Endothelial cell of umbilical vein (primary cell): Measurements from ENCODE around the gene B9D1. TPM values are rescaled to one million over a fixed set of nuclear protein-coding genes. Genes with fewer than 3 reads are reported as not detected.

Experiments
- BruUV-seq: library from RNA; stranded (reverse); fragments of 400-500 nt; replicated peaks from 2 replicates; lab custom pipeline; 2021; lab: Mats Ljungman, UMichigan
- CTCF ChIA-PET: fragments of 300-600, 350-600 bp; sonication (Branson Sonifier 250); formaldehyde crosslinking; loops from one replicate; lab custom pipeline; 2021; ENCODE audit warnings: antibody characterized with exemption, inconsistent platforms; lab: Charles Lee
- POLR2A ChIA-PET: fragments of 300-600, 350-600 bp; sonication (Branson Sonifier 250); formaldehyde crosslinking; loops from one replicate; lab custom pipeline; 2021; ENCODE audit warnings: antibody characterized with exemption, inconsistent platforms; lab: Charles Lee
- DNase-seq: peaks from one replicate; pipeline ENCODE4 v3.0.0-alpha.2; 2011; ENCODE audit warnings: low read depth, low spot score
- FAIRE-seq: peaks from 2 replicates; lab custom pipeline; 2011; peaks lifted over from hg19 to GRCh38; lab: Jason Lieb, UNC
- H2AFZ ChIP-seq: 2 replicates; pipeline ENCODE4 v1.6.0; 2012; ENCODE audit warnings: low read depth, low read length, control low read depth, inconsistent platforms
- H3K27ac ChIP-seq: 2 replicates; pipeline ENCODE4 v1.5.1; 2011; ENCODE audit warnings: low read depth, mild to moderate bottlenecking, control low read depth, low read length, moderate library complexity; ENCODE audit not compliant: insufficient read depth
- H3K27me3 ChIP-seq, 2 experiments: 2 replicates each; pipeline versions ENCODE4 v1.6.0 to v1.6.1; 2011; ENCODE audit warnings: low read length in 2 of 2, mixed read lengths in 1 of 2; ENCODE audit not compliant: control insufficient read depth in 2 of 2, insufficient read depth in 2 of 2
- H3K36me3 ChIP-seq, 2 experiments: 2 replicates in 1 of 2; 3 replicates in 1 of 2; pipeline ENCODE4 v1.5.1; 2011; ENCODE audit warnings: low read length in 2 of 2, mild to moderate bottlenecking in 1 of 2, moderate library complexity in 1 of 2; ENCODE audit not compliant: control insufficient read depth in 2 of 2, insufficient read depth in 2 of 2; ENCODE audit errors: extremely low read depth in 1 of 2
- H3K4me1 ChIP-seq: 3 replicates; pipeline ENCODE4 v1.5.1; 2011; ENCODE audit warnings: mild to moderate bottlenecking, low read length; ENCODE audit not compliant: control insufficient read depth, insufficient read depth; ENCODE audit errors: extremely low read depth
- H3K4me2 ChIP-seq: 2 replicates; pipeline ENCODE4 v1.6.1; 2011; ENCODE audit warnings: low read length, control low read depth, mixed read lengths; ENCODE audit not compliant: insufficient read depth
- H3K4me3 ChIP-seq, 3 experiments: fragments of 200-600 bp in 1 of 3; sonication (generic), shearing (Covaris generic) in 1 of 3; replicated peaks in 1 of 3; 2 replicates each; pipeline ENCODE4 v1.5.1; 2011 to 2016; ENCODE audit warnings: control low read depth in 3 of 3, low read length in 3 of 3, mild to moderate bottlenecking in 2 of 3, inconsistent platforms in 1 of 3, low read depth in 1 of 3, moderate library complexity in 1 of 3; ENCODE audit not compliant: insufficient read depth in 1 of 3
- H3K79me2 ChIP-seq: 2 replicates; pipeline ENCODE4 v1.6.0; 2012; ENCODE audit warnings: low read length, inconsistent platforms; ENCODE audit not compliant: control insufficient read depth, insufficient read depth
- H3K9ac ChIP-seq: replicated peaks from 2 replicates; pipeline ENCODE3; 2011; ENCODE audit warnings: low read length, control low read depth; ENCODE audit not compliant: insufficient read depth; ENCODE audit errors: extremely low read depth
- H3K9me1 ChIP-seq: replicated peaks from 3 replicates; pipeline ENCODE4 v1.6.0; 2011; ENCODE audit warnings: mild to moderate bottlenecking, low read length; ENCODE audit not compliant: control insufficient read depth, insufficient read depth; ENCODE audit errors: extremely low read depth
- H3K9me3 ChIP-seq: replicated peaks from 2 replicates; pipeline ENCODE4 v1.5.1; 2012; ENCODE audit warnings: low read length, inconsistent platforms; ENCODE audit not compliant: control insufficient read depth, insufficient read depth
- H4K20me1 ChIP-seq: replicated peaks from 2 replicates; pipeline ENCODE3; 2011; ENCODE audit warnings: mild to moderate bottlenecking, low read length; ENCODE audit not compliant: control insufficient read depth, insufficient read depth; ENCODE audit errors: extremely low read depth
- CTCF ChIP-seq, 2 donors: IDR thresholded peaks; 1 replicate in 1 of 2; 2 replicates in 1 of 2; pipeline ENCODE4 v1.5.1; 2011; ENCODE audit warnings: low read length in 2 of 2, mild to moderate bottlenecking in 2 of 2, moderate library complexity in 2 of 2, control low read depth in 1 of 2, inconsistent platforms in 1 of 2, low read depth in 1 of 2; ENCODE audit not compliant: insufficient read depth in 1 of 2; ENCODE audit errors: extremely low read depth in 1 of 2
- EZH2 ChIP-seq: IDR thresholded peaks from 2 replicates; pipeline ENCODE4 v1.6.1; 2012; ENCODE audit warnings: borderline replicate concordance, low read depth, mild to moderate bottlenecking, moderate library complexity, low read length, inconsistent platforms; ENCODE audit not compliant: severe bottlenecking
- FOS ChIP-seq: IDR thresholded peaks from 2 replicates; pipeline ENCODE4 v1.6.1; 2011; ENCODE audit warnings: mild to moderate bottlenecking, low read length, moderate library complexity, borderline replicate concordance; ENCODE audit not compliant: insufficient read depth
- GATA2 ChIP-seq: IDR thresholded peaks from 2 replicates; pipeline ENCODE4 v1.7.0; 2011; ENCODE audit warnings: low read depth, mild to moderate bottlenecking, moderate library complexity, mixed read lengths, low read length; ENCODE audit not compliant: insufficient read length, insufficient read depth
- JUN ChIP-seq: IDR thresholded peaks from 2 replicates; pipeline ENCODE4 v1.6.1; 2011; ENCODE audit warnings: borderline replicate concordance, low read depth; ENCODE audit not compliant: insufficient read length, insufficient read depth
- MAX ChIP-seq: IDR thresholded peaks from 2 replicates; pipeline ENCODE4 v1.6.1; 2011; ENCODE audit not compliant: insufficient read depth, insufficient read length
- MYC ChIP-seq: IDR thresholded peaks from one replicate; pipeline ENCODE4 v1.6.1; 2011; ENCODE audit warnings: mild to moderate bottlenecking, low read depth, low read length
- POLR2A ChIP-seq: IDR thresholded peaks from 2 replicates; pipeline ENCODE4 v1.6.1; 2012; ENCODE audit warnings: low read depth, mild to moderate bottlenecking, control low read depth, low read length
- POLR2AphosphoS5 ChIP-seq: IDR thresholded peaks from 2 replicates; pipeline ENCODE4 v1.6.1; 2012; ENCODE audit warnings: low read depth, mild to moderate bottlenecking, control low read depth, low read length, moderate library complexity; ENCODE audit not compliant: insufficient read depth
- dilution Hi-C: fragments of 300-500 bp; cut with MboI; formaldehyde crosslinking; loops from one replicate; pipeline ENCODE4 v1.15.0; 2019; ENCODE audit warnings: low sequenced_read_pairs; ENCODE audit not compliant: extremely low pct_ligation_motif_present
- intact Hi-C: fragments of 100-400 bp; cut with micrococcal nuclease; formaldehyde crosslinking; loops from one replicate; pipeline ENCODE4 v1.10.0; 2022
- polyA plus RNA-seq, 4 experiments: library from polyadenylated mRNA; depleted of rRNA in 3 of 4; stranded (reverse) in 3 of 4; unstranded in 1 of 4; fragments of >200 nt; gene quantifications; 2 replicates each; pipeline versions ENCODE4 v1.2.1 to v1.2.3, GENCODE V29; 2011 to 2012; ENCODE audit warnings: missing spikeins in 1 of 4
- total RNA-seq: library from RNA; stranded (reverse); gene quantifications from 2 replicates; pipeline ENCODE4 v1.2.3, GENCODE V29; 2021

The B9D1 gene
- total and polyA plus RNA-seq, 2 donors (not counting 3 experiments of a cell fraction or from before 2014, with no cell fraction given): 20.5 to 55.8 TPM

DNA sequence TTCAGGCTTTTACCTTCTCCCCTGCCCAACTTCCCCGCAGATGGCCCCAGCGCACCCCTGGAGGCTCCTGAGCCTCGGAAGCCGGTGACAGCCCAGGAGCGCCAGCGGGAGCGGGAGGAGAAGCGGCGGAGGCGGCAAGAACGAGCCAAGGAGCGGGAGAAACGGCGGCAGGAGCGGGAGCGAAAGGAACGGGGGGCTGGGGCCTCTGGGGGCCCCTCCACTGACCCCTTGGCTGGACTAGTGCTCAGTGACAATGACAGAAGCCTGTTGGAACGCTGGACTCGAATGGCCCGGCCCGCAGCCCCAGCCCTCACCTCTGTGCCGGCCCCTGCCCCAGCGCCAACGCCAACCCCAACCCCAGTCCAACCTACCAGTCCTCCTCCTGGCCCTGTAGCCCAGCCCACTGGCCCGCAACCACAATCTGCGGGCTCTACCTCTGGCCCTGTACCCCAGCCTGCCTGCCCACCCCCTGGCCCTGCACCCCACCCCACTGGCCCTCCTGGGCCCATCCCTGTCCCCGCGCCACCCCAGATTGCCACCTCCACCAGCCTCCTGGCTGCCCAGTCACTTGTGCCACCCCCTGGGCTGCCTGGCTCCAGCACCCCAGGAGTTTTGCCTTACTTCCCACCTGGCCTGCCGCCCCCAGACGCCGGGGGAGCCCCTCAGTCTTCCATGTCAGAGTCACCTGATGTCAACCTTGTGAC is 19.4 kb upstream of the B9D1 start:
- intact Hi-C loops (no loop called here), dilution Hi-C loops (no loop called here)
- Histone ChIP-seq H3K4me3 (no peak overlapping the region), H3K4me1 (peaks cover 7% of the 10 kb centered on the region), H3K9me1 (no peaks in the 10 kb centered on the region), H3K9ac (no peak overlapping the region), H3K79me2 (peaks cover 15% of the 10 kb centered on the region), H3K9me3 (no peaks in the 10 kb centered on the region), H3K36me3 (peaks cover 13 to 32% of the 10 kb centered on the region in 2 experiments), H3K27ac (no peak overlapping the region), H4K20me1 (no peaks in the 10 kb centered on the region), H3K4me2 (no peak overlapping the region), H3K27me3 (no peaks in the 10 kb centered on the region), H2AFZ (no peak overlapping the region)
- no peak for FAIRE-seq
- no TSS peak for BruUV-seq
- DNase-seq: no peak
- ChIA-PET POLR2A (no interaction called here), CTCF (no interaction called here)
- TF ChIP-seq MAX (no peak), MYC (no peak), POLR2AphosphoS5 (no peak), GATA2 (no peak), EZH2 (no peak), CTCF (IDR thresholded peaks at IDR 0.05; ENCODE audit: extremely low read depth in 1 of 2, insufficient read depth in 1 of 2, low read depth in 1 of 2, low read length in 2 of 2) (no peak), JUN (no peak), POLR2A (no peak), FOS (no peak)
